HG02759 (cell line): ENCODE results near the gene FKBP5.
"Not testable (repeated sequence)": the region's sequence is repeated elsewhere in the genome, so short reads cannot be mapped to it uniquely, and the experiment has no call there.

Source experiments
- ATAC-seq: cut with Tn5 transposase; IDR thresholded peaks from one replicate; pipeline ENCODE4 v1.9.1; 2021; ENCODE audit warnings: mild to moderate bottlenecking, moderate library complexity; ENCODE audit not compliant: unreplicated experiment

FKBP5 gene

GRCh38 chr6:35589904-35590303 lies 98.8 kb downstream of the FKBP5 start:
- ATAC-seq, result no peak

GRCh38 chr6:35589201-35589739 lies 99.4 kb downstream of the FKBP5 start:
- no peak for ATAC-seq

DNA sequence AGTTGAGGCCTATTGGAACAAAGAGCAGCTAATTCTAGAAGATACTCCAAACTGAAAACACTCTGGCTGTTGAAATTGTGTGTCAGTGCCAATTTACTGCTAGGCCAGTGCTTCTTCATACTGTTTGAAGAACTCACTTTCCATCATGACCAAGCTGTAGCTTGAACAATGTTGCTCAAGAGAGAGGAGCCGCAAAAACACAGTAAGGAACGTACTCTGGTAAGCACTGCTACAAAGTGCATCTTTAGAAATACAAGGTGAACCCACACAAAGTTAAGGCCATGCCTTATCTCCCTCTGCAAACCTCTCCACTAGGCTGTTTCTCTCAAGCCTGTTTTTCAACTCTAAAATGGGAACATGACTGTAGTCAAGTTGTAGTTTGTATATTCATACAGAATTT lies 101.5 kb downstream of the FKBP5 start:
- ATAC-seq, result no peak

DNA sequence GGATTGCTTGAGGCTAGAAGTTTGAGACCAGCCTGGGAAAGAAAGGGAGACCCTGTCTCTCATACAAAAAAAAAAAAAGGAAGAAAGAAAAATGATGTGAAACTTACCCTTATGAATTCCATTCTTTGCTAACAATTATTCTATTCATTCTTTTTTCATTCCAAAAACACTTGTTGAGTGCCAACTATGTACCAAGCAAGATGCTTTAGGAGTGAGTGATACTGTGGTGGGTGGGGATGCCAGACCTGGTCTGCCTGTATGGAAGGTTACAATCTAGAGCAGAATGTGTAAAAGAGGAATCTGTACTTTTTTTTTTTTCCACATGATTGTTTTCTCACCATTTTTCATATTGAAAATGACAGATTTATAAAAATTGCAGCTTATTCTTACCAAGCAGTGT lies 102.2 kb downstream of the FKBP5 start:
- ATAC-seq, result no peak

GRCh38 chr6:35585658-35586057 lies 103.1 kb downstream of the FKBP5 start:
- no peak for ATAC-seq

- ATAC-seq, result no peak
Measured at GRCh38 chr6:35583893-35584688, 104.6 kb downstream of the FKBP5 start.

DNA sequence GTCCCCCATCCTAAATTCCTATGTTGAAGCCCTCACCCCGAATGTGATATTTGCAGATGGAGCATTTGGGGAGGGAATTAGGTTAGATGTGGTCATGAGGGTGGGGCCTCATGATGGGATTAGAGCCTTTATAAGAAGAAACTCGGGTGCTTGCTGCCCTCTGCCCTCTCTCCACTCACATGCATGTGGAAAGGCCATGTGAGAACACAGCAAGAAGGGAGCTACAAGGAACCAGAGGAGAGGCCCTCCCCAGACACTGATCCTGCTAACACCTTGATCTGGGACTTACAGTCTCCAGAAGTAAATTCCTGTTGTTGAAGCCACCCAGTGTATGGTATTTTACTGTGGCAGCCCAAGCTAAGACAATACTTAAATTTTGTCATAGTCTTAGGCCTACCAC lies 106.4 kb downstream of the FKBP5 start:
- no peak for ATAC-seq

GRCh38 chr6:35581633-35582032 lies 107.1 kb downstream of the FKBP5 start:
- no peak for ATAC-seq

- ATAC-seq, result no peak
Measured at GRCh38 chr6:35580836-35581235, 107.9 kb downstream of the FKBP5 start.

GRCh38 chr6:35576682-35577081 lies 112.0 kb downstream of the FKBP5 start:
- ATAC-seq, result no peak

GRCh38 chr6:35573495-35574110 lies 115.1 kb downstream of the FKBP5 start:
- no peak for ATAC-seq

GRCh38 chr6:35570885-35571330 lies 117.8 kb downstream of the FKBP5 start:
- not testable (repeated sequence) for ATAC-seq

GRCh38 chr6:35569011-35569461 lies 119.7 kb downstream of the FKBP5 start:
- ATAC-seq, result no peak

GRCh38 chr6:35566794-35567193 lies 121.9 kb downstream of the FKBP5 start:
- ATAC-seq, result no peak

DNA sequence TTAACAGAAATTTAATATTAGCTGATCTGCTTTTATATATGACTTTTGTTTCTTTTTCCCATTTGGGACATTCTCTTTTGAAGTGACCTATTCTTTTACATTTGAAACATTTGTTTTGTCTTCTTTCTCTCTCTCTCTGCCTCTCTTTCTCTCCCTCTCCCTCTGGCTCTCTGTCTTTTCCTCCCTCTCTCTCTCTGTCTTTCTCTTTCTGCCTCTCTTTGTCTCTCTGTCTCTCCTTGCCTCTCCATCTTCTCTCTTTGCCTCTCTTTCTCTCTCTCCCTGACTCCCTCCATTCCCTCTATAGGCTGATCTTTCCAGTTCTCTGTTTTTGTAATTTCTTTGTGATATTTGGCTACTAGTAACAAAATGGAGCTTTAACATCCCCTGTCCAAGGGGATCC lies 124.0 kb downstream of the FKBP5 start:
- no peak for ATAC-seq

DNA sequence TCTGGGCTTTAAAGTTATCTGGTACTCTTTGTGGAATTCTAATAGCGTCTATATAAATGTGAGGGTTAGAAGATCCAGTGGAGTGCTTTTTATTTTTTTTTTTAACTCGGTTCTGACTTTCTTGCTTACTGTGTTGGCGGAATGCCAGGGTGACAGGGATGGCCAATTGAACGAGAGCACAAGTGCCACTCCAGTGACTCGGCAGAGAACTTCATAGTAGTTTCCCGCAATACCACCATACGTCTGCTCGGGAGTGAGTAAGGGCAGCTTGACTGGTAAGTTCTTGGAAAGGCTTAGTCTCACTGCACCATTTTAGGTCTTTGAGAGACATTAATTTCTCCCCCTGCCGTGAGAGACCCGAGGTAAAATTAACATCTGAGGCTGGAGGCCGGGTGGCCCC lies 126.7 kb downstream of the FKBP5 start:
- no peak for ATAC-seq

GRCh38 chr6:35561113-35561512 lies 127.6 kb downstream of the FKBP5 start:
- ATAC-seq, result no peak

GRCh38 chr6:35558571-35558970 lies 130.1 kb downstream of the FKBP5 start:
- ATAC-seq, result no peak

DNA sequence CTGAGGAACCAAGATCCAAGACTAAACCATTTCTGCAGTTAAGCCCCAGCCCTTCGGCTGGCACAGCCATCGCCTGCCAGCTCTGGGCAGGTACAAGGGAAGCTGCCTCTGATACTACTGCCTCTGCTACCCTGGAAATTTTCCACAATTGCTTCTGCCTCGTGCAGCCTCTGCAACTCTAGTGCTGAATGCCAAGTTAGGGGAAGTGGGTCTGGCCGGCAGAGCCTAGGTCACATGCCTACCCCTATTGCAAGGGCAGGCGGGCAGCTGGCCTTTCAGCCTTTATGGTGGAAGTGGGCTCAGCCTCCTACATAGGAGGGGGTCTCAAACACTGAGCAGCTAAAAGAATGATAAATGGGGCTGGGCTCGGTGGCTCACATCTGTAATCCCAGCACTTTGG lies 131.5 kb downstream of the FKBP5 start:
- ATAC-seq, result no peak

DNA sequence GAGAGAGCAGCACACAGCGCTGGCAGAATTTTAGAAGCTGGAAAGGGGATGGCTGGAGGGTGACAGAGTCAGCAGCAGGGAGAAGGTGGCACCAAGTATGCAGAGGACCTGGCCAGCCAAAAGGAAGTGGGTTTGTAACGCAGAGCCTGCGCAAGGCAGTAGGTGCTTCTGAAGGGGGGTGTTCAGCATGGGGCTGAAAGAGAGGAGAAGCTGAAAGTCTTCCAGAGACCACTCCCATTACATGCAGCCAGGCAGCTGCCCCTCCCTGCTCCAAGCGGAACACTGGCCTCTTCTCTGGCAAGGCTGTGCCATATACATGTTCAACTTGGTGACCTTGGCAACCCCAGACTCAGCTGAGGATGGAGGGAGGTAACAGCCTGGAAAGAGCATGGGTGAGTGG lies 133.9 kb downstream of the FKBP5 start:
- no peak for ATAC-seq

DNA sequence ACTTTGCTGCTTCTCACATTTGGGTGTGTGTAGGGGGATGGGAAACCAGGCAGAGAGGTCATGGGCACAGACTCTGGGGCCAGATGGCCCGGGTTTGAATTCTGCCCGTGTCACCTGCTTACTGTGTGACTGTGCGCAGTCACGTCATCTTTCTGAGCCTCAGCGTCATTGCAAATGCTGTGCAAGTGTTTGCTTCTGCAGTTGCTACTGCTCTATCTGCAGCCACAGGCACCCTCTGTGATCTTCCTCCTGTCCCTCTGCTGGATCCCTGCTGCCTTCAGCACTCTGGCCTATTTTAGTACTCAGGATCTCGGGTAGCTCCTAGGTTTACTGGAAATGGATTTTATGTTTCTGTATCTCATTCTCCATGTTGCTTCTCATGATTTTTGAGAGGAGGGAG lies 135.4 kb downstream of the FKBP5 start:
- no peak for ATAC-seq

DNA sequence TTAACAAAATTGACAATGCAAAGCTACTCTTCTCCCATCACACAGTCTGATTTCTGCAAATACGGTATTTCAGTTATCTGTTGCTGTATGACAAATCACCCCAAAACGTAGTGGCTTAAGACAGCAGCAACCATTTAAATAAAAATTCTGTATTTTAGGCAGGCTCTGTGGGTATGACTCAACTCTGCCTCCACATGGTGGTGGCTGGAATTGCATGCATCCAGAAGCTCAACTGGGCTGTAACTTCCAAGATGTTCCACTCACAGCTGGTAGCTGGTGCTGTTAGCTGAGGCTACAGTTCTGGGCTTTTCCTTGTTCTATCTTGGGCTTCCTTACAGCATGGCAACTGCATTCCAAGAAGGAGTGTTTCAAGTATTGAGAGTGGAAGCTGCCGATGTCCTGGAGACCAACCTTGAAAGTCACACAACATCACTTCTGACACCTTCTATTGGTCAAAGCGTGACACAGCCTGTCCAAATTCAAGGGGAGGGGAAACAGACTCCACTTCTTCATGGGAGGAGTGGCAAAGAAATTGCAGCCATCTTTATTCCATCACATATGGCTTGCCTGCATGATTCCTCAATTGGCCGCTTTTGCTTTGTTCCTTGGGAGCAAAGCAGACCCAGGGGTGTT lies 136.3 kb downstream of the FKBP5 start:
- no peak for ATAC-seq
